Iris pigment epithelial cell (primary cell): ENCODE measurements around the gene PPP1R9B.

Experiments used
- DNase-seq: peaks from one replicate; pipeline ENCODE4 v3.0.0-alpha.2; 2011; ENCODE audit warnings: low read depth

PPP1R9B gene

GRCh38 chr17:50173335-50173941 is 23.0 kb upstream of the PPP1R9B start:
- peak; percentile 93 for DNase-seq

- DNase-seq, result no peak
Measured at GRCh38 chr17:50172936-50173334, 22.5 kb upstream of the PPP1R9B start.

GRCh38 chr17:50172130-50172529 is 21.7 kb upstream of the PPP1R9B start:
- no peak for DNase-seq

GRCh38 chr17:50171371-50172071 is 21.0 kb upstream of the PPP1R9B start:
- DNase-seq, result no peak

GRCh38 chr17:50170662-50171370 is 20.3 kb upstream of the PPP1R9B start:
- DNase-seq, result no peak

- no peak for DNase-seq
Measured at GRCh38 chr17:50169881-50170459, 19.5 kb upstream of the PPP1R9B start.

GRCh38 chr17:50169121-50169764 is 18.8 kb upstream of the PPP1R9B start:
- peak; percentile 69 for DNase-seq

GRCh38 chr17:50168319-50168718 is 17.8 kb upstream of the PPP1R9B start:
- DNase-seq, result no peak

- no peak for DNase-seq
Measured at GRCh38 chr17:50167371-50167770, 16.9 kb upstream of the PPP1R9B start.

GRCh38 chr17:50166518-50167181 is 16.2 kb upstream of the PPP1R9B start:
- no peak for DNase-seq

- DNase-seq, result no peak
Measured at GRCh38 chr17:50165867-50166517, 15.5 kb upstream of the PPP1R9B start, which contains the start of gene SGCA. SGCA (plus strand) TSS chr17:50166005; CDS start chr17:50166041, 36 bp downstream.

GRCh38 chr17:50165466-50165865 is 15.0 kb upstream of the PPP1R9B start:
- DNase-seq, result no peak

GRCh38 chr17:50165066-50165465 is 14.6 kb upstream of the PPP1R9B start:
- DNase-seq, result no peak

GRCh38 chr17:50164697-50164988 is 14.2 kb upstream of the PPP1R9B start:
- DNase-seq, result no peak

GRCh38 chr17:50163843-50164696 is 13.6 kb upstream of the PPP1R9B start:
- DNase-seq, result no peak

GRCh38 chr17:50162466-50163254 is 12.2 kb upstream of the PPP1R9B start:
- no peak for DNase-seq

- DNase-seq, result no peak
Measured at GRCh38 chr17:50161911-50162288, 11.4 kb upstream of the PPP1R9B start.

GRCh38 chr17:50161023-50161910 is 10.8 kb upstream of the PPP1R9B start:
- peak; percentile 82 for DNase-seq

GRCh38 chr17:50157891-50158290 is 7.4 kb upstream of the PPP1R9B start:
- DNase-seq, result no peak
